Left ventricle myocardium inferior (tissue), 1 donor: ENCODE results near the gene NCF2. TPM values are rescaled to one million over a fixed set of nuclear protein-coding genes. Genes with fewer than 3 reads are reported as not detected.

Experiments used
- DNase-seq: peaks from one replicate; pipeline ENCODE4 v3.0.0-alpha.2; 2020
- H3K27ac ChIP-seq: fragments of 200-600 bp; replicated peaks from 2 replicates; pipeline ENCODE4 v1.8.0; 2021
- H3K27me3 ChIP-seq: fragments of 200-600 bp; 2 replicates; pipeline ENCODE4 v1.8.0; 2021; ENCODE audit warnings: low read depth
- H3K36me3 ChIP-seq: fragments of 200-600 bp; 2 replicates; pipeline ENCODE4 v1.8.0; 2021
- H3K4me1 ChIP-seq: fragments of 200-600 bp; 2 replicates; pipeline ENCODE4 v1.8.0; 2021
- H3K4me3 ChIP-seq: fragments of 200-600 bp; 2 replicates; pipeline ENCODE4 v1.8.0; 2021; ENCODE audit warnings: mild to moderate bottlenecking, moderate library complexity
- H3K9me3 ChIP-seq: fragments of 200-600 bp; replicated peaks from 2 replicates; pipeline ENCODE4 v1.8.0; 2021
- CTCF ChIP-seq: fragments of 200-600 bp; IDR thresholded peaks from 2 replicates; pipeline ENCODE4 v1.8.0; 2021; ENCODE audit warnings: antibody characterized with exemption, mild to moderate bottlenecking, borderline replicate concordance
- intact Hi-C: fragments of 100-400 bp; cut with micrococcal nuclease; formaldehyde crosslinking; loops from one replicate; pipeline ENCODE4 v1.11.0; 2022
- total RNA-seq: library from RNA; stranded (reverse); fragmentation: NEBNext Ultra II Directional; extraction: Animal tissue kit (Norgen Biotek cat#: 25700); gene quantifications from one replicate; pipeline ENCODE4 v1.2.1, GENCODE V29; 2021
- donor health status: DM: no; HTN: yes; CAD: no; lungs with severe emphysema.

Gene NCF2
- total RNA-seq, 1 donor from 2014 or later: 4.5 TPM

GRCh38 chr1:183588827-183589226 lies 1.4 kb downstream of the NCF2 start:
- H3K36me3 ChIP-seq: no peaks in the 10 kb centered on the region
- H3K4me1 ChIP-seq: no peaks in the 10 kb centered on the region
- peak overlapping the region; percentile 39 for H3K4me3 ChIP-seq
- intact Hi-C loops: no loop called here
- no peaks in the 10 kb centered on the region for H3K9me3 ChIP-seq
- H3K27me3 ChIP-seq: no peaks in the 10 kb centered on the region
- no peak for DNase-seq
- peak overlapping the region; percentile 23 for H3K27ac ChIP-seq
- TF ChIP-seq CTCF: no peak

DNA sequence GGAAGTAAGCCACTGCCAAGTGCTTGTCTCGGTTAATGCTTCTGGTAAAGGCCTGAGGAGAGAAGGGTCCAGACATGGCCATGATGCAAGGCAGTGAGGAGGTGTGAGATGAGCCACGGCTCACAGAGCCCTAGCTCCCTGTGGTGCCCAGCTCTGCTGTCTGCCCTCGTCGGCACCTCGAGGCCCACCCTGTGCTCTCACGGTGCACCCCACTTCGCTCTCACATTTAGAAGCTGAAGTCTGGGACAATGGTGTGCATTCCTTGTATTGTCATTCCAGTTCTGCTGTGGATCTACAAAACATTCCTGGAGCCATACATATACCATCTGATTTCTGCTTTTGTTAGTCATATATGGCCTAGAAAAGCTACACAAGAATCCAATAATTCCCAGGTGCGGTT lies 3.3 kb downstream of the NCF2 start:
- Histone ChIP-seq H3K27ac (no peak overlapping the region), H3K4me1 (peaks cover 7% of the 10 kb centered on the region), H3K27me3 (no peaks in the 10 kb centered on the region)

GRCh38 chr1:183586455-183586854 lies 3.8 kb downstream of the NCF2 start:
- intact Hi-C loops: no loop called here
- no peaks in the 10 kb centered on the region for H3K27me3 ChIP-seq
- no peaks in the 10 kb centered on the region for H3K9me3 ChIP-seq
- H3K4me3 ChIP-seq: no peak overlapping the region
- no peak for DNase-seq
- peaks cover 12% of the 10 kb centered on the region for H3K4me1 ChIP-seq
- no peaks in the 10 kb centered on the region for H3K36me3 ChIP-seq
- TF ChIP-seq CTCF: no peak
- no peak overlapping the region for H3K27ac ChIP-seq

More for the DNA sequence above, 3.3 kb downstream of the NCF2 start:
- intact Hi-C loops: no loop called here
- Histone ChIP-seq H3K36me3 (no peaks in the 10 kb centered on the region), H3K9me3 (no peaks in the 10 kb centered on the region), H3K4me3 (no peak overlapping the region)
- no peak for TF ChIP-seq CTCF
- DNase-seq: no peak

DNA sequence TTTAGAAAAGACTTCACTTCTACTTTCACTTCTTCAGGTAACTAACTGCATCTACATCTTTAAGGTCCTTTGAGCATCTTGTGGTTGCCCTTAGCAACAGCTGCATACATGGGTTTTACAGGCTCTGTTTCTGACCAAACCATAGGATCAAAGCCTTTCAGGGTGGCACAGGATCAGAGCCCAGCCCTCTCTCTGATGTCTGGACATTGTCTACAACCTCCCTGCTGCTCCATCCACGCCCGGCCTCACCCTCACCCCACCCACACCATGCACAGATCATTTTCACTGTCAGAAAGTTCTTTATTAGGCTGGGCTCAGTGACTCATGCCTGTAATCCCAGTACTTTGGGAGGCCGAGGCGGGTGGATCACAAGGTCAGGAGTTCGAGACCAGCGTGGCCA lies 5.2 kb downstream of the NCF2 start:
- H3K27ac ChIP-seq: no peak overlapping the region
- no peaks in the 10 kb centered on the region for H3K27me3 ChIP-seq
- no peak overlapping the region for H3K4me3 ChIP-seq
- no peak for TF ChIP-seq CTCF
- peaks cover 18% of the 10 kb centered on the region for H3K4me1 ChIP-seq
- H3K9me3 ChIP-seq: no peaks in the 10 kb centered on the region
- intact Hi-C loops: no loop called here
- H3K36me3 ChIP-seq: no peaks in the 10 kb centered on the region
- DNase-seq: no peak

DNA sequence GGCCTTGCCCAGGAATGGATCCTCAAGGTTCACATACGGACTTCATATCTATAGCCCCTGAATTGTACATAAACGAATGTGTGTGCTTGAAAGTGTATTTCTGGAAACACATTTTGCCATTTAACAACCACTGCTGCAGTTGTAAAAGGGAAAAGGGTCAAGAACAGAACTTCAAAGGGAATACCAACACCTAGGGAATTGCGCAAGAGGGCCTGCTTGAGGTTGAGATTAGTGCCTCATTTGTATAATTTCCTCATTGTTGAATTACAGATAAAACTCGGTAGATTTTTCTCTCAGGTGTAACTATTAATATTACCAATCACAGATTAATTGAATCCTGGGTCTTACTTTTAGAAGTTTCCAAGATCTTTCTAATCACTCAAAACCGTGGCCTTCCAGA lies 6.1 kb downstream of the NCF2 start:
- H3K27ac ChIP-seq: no peak overlapping the region
- no peaks in the 10 kb centered on the region for H3K27me3 ChIP-seq
- no peak for TF ChIP-seq CTCF
- H3K9me3 ChIP-seq: no peaks in the 10 kb centered on the region
- DNase-seq: no peak
- H3K36me3 ChIP-seq: no peaks in the 10 kb centered on the region
- H3K4me1 ChIP-seq: peaks cover 24% of the 10 kb centered on the region
- H3K4me3 ChIP-seq: no peak overlapping the region
- intact Hi-C loops: no loop called here

DNA sequence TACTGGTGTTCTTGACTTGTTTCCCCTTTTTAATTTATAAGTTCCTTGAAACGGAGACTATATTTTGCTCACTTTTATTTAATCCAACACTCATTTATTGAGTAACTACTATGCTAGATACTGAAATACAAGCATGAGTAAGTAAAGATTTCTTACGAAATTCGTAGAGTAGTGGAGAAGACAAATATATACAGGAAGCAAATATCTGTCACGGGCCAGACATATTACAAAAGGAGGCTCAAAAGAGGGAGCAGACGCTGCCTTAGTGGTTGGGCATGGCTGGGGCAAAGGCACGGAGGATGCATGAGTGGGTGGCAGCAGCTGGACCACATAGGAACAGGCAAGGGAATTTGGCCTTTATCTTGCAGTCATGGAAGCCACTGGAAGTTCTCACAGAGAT lies 6.8 kb downstream of the NCF2 start:
- Histone ChIP-seq H3K4me3 (no peak overlapping the region), H3K27me3 (no peaks in the 10 kb centered on the region), H3K4me1 (peaks cover 31% of the 10 kb centered on the region), H3K9me3 (no peaks in the 10 kb centered on the region), H3K27ac (no peak overlapping the region), H3K36me3 (no peaks in the 10 kb centered on the region)
- intact Hi-C loops: no loop called here
- no peak for TF ChIP-seq CTCF
- DNase-seq: no peak
